ENCODE data around the gene GCKR.

GCKR gene

DNA sequence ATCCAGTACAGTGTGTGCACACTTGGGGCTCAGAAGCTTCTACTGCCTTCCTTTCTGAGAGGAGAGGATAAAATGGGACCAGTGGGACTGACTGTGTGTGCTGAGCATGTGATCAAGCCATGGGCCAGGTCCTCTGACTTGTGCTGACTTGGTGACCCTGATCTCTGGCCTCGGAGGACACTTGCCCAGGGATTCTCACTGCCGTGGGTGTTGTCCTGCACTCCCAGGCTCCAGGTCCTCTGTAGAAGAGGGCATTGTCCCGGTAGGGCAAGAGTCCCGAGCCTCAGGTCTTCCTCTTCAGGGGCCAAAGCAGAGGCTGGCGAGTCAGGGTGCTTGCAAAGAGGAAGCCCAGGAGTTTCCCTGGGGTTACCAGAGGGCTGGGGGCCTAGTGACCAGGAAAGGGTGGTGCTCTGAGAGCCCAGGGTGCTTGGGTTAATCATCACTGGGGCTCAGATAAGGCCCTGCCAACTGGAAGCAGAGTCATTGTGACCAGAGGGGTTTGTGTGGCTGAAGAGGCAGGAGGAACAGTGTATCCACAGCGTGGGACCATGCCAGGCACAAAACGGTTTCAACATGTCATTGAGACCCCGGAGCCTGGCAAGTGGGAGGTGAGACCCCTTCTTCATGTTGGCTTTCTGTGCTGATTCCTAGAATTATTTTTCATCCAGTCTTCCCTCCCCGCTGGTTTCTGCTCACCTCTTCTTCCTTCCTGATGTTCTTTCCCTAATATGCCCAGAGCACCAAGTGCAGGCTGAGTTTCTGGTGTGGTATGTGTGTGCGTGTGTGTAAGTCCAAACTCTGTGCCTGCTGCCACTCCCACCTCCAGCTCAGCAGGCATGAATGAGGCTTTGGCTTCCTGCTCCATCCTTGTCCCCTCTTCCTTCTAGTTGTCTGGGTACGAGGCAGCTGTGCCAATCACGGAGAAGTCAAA lies at the start of gene GCKR:
Gene GCKR, plus strand, starts transcription at position 483 of the 931 bp plus-strand sequence. Its CDS starts 66 bp downstream, at position 549.
- DNase-seq (ENCODE audit: low read depth in 2 of 2): no peak

DNA sequence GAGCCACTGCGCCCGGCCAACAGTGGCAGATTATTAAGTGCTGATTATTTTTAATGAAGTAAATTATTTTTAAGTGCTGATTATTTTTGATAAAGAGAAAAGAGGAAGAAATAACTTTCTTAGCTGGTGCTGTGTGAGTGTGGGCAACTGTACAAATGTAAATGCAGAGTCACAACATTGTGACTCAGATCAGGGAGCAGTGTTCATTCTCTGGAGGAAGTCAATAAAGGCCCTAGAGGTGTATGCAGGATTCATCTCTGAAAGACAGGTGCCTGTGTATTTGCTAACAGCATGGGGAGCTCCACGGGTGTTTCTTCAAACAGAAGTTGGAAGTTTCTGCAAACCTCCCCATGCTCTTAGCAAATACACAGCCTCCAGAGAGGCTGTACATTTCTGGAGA lies 48.3 kb upstream of the GCKR start:
- no peak for DNase-seq (ENCODE audit: low read depth in 2 of 2)

DNA sequence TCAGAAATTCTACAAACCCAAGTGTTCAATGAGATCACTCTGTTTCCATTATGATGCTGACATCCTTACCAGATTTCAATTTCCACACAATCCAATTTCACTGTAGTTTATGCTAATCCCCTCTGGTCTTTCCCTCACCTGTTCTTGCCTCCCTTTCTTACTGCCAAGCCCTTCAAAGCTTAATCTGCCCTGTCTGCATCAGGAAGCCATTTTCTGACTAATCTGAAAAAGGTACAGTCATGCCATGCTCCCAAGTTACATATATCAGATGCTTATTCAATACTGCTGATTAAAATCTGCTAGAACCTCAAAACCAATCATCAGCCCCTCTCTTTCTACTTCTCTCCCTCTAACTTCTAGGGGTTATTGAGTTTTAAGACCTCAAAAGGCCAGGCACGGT lies 45.5 kb upstream of the GCKR start:
- no peak for DNase-seq (ENCODE audit: low read depth in 2 of 2)

GRCh38 chr2:27453968-27454367 lies 42.7 kb upstream of the GCKR start:
- DNase-seq (ENCODE audit: low read depth in 2 of 2): no peak

DNA sequence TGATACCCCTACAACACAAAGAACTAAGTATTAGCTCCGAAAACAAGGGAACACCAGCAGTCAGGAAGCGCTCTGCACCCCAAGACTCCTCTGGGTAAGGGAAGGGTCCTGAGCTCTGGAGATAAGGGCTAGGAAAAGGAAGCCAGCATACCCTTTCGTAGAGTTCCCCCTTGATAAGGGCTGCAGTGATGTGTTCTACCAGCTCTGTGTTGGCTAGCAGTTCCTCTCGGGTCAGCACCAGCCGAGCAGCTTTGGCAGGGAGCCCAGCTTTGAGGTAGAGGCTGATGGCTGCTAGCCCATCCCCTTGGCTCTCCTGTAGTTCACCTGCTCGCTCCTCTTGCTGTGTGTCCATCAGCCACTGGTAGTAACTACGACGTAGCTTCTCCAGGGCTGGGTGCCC lies 35.5 kb upstream of the GCKR start:
- no peak for DNase-seq (ENCODE audit: low read depth in 2 of 2)

DNA sequence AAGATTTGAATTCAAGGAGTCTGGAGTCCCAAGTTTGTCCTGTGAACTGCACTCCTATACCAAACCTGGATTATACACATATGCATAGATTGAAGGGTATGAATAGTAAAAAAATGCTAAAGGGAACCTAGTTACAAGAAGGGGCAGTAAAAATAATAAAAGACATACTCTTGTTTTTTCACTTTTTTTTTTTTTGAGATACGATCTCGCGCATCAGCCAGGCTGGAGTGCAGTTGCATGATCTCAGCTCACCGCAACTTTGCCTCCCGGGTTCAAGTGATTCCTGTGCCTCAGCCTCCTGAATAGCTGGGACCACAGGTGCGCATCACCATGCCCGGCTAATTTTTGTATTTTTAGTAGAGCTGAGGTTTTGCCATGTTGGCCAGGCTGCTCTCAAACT lies 32.2 kb upstream of the GCKR start:
- no peak for DNase-seq (ENCODE audit: low read depth in 2 of 2)

- DNase-seq (ENCODE audit: low read depth in 2 of 2): no peak
Observed at GRCh38 chr2:27471961-27472360, 24.7 kb upstream of the GCKR start.

DNA sequence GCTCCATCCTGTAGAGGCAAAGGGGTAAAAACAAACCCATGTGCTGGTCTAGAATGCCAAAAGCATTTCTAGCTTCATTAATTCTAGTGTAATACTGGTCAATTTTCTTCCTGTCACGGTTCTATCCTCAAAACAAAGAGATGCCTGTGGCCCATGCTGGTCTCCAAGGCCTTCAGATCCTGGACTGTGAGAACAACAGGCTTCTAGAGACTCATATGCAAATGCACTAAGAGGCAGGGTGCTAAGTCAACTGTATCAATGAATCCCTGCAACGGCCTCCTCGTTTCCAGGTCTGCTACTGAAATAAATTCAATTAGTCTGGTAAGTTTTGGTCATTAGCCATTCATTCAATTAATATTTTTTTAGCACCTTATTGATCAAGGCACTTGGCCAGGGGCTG lies 11.1 kb upstream of the GCKR start:
- no peak for DNase-seq (ENCODE audit: low read depth in 2 of 2)

DNA sequence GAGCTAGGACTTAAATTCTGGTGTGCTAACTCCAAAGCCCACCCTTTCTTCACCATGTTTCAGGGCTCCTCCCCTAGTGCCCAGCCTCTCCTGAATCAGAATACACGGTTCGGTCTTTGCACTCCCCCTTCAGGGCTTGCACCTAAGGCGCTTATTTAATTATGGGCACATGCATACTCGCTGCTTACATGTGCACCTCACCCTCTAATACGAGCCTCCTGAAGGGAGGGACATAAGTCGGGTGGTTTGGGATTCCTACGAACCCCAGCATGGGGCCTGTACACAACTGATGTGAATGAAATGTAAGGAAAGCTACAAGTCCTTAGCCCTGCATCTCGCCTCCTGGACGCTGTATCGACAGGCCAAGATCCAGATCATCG lies 7.5 kb upstream of the GCKR start:
- no peak for DNase-seq (ENCODE audit: low read depth in 2 of 2)

DNA sequence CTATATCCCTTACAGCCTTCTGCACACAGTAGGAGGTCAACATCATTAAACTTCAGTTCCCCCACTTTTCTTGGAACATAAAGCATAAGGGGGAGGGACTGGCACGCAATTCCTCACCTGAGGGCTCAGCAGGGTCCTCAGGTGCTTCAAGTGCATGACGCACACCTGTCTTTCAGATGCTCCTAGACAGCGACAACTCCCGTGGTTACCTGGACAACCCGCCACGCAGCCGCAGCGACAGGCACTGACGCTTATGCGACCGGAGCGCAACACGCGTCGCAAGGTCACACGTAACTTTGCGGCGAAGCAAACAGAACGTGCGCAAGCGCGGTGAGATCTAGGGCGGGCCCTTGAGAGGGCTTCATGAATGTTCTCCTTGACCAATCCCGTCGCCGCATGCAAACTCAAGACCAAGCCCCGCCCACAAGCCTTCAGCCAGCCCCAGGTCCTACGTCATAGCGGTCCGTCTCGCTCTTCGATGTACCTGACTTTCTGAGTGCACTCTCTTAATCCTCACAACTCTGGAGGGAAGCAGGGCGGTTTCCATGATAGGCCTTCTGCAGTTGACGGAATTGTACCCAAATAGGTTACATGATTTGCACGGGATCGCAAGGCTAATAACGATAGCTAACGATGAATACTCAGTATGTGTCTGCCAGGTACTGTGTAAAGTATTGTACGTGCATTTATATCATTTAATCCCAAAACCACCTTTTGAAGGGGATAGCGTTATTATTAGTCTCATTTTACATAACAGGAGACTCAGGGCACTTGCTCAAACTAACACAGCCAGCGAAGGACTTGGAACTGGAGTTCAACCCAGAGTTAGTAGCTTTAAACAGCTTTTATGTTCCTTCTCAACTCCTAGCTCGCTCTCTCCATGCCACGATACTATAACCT lies 6.9 kb upstream of the GCKR start, which contains the start of gene IFT172:
Gene IFT172, minus strand, starts transcription at position 246 of the 900 bp plus-strand sequence. Its CDS starts 90 bp downstream, at position 156.
- peak; percentile 96 to 99 for DNase-seq (ENCODE audit: low read depth in 2 of 2)

GRCh38 chr2:27492557-27492956 lies 4.1 kb upstream of the GCKR start:
- no peak for DNase-seq (ENCODE audit: low read depth in 2 of 2)

DNA sequence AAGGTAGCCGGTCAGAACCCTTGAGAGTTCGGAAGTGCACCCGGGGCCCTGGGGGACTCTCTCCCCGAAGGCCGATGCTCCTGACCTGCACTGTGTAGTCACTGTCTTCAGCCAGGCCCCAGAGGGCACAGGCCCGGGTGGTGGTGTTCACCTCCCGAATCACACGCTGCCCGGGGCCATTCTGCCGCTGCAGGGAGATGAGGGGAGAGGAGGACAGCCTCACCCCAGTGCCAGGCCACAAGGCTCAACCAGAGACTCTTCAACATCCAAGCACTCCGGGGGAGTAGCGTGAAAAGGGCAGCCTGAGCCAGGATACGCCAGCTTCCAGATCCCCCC lies 2.7 kb upstream of the GCKR start:
- no peak for DNase-seq (ENCODE audit: low read depth in 2 of 2)

DNA sequence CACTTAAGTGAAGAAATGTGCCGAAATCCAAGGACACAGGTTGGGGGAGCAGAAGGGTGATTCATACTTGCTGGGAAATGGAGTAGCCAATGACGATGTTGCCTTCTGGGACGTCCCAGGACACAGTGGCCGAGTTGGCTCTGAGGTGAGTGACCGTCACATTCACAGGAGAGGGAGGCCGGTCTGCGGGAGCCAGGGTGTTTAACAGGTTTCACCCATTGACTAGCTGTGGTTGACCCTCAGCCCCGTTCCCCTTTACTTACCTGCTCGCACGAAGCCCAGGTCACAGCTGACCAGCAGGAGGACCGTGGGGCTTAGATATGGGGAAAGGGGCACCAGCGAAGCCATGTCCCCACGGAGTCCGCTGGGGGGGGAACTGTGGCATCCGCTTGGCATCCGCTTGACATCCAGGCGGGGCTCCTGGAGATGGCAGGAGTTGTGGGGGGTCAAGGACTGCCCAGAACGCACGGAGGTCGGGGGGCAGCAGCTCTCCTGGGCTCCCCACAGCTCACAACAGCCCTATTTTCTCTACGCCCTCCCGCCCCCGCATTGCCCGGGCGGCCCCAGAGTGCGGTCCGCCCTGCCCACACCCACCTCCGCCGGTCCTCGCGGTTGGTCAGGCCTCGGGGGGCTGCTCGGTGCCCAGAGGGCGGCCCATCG lies 2.2 kb upstream of the GCKR start:
- no peak for DNase-seq (ENCODE audit: low read depth in 2 of 2)

- DNase-seq (ENCODE audit: low read depth in 2 of 2): no peak
Observed at GRCh38 chr2:27494944-27495554, 1.6 kb upstream of the GCKR start, which contains the start of gene FNDC4. FNDC4 (minus strand) TSS chr2:27495200; CDS start chr2:27494679, 521 bp downstream.

GRCh38 chr2:27495840-27496356 lies 741 bp upstream of the GCKR start:
- DNase-seq (ENCODE audit: low read depth in 2 of 2): no peak

DNA sequence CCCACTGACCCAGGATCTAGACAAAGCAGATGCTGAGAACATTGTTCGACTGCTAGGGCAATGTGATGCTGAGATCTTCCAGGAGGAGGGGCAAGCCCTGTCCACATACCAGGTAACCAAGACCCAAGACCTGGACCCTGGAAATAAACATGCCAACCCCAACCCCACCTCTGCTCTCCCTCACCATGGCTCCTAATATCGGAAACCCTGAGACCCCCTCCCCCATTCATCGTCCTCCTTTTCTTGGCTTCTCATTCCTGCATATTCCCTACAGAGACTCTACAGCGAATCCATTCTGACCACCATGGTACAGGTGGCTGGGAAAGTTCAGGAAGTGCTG lies 619 bp downstream of the GCKR start:
- no peak for DNase-seq (ENCODE audit: low read depth in 2 of 2)

DNA sequence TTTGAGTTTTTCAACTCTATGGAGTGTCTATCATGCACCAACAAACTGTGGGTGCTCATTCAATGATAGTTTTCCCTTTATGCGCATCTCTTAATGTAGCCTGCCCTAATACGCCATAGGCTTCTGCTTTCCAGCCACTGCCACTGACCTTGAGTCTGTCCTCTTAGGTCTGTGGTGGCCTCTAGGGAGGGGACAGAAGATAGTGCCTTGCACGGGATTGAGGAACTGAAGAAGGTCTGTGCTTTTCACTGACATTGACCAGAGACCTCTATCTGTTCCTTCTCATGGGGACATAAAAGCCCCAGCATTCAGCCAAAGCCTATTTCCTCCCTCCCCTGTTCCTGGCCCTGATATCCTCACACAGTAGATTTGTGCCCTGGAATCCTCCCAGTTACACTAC lies 2.3 kb downstream of the GCKR start:
- DNase-seq (ENCODE audit: low read depth in 2 of 2): no peak

DNA sequence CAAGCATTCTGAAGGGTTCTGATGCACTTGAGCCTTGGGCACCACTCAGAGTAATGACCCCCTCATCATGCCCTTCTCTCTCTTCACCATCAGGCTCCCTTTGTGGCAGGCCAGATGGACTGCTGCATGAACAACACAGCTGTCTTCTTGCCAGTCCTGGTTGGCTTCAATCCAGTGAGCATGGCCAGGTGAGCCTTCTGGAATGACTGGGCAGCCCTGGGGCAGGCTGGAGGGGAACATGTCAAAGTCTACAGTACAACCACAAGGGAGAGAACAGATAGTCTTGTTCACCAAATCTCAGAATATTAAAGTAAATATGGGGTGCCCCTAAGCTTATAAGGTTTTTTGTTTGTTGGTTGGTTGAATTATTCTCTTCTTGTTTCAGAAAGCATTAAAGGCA lies 4.4 kb downstream of the GCKR start:
- no peak for DNase-seq (ENCODE audit: low read depth in 2 of 2)

- no peak for DNase-seq (ENCODE audit: low read depth in 2 of 2)
Observed at GRCh38 chr2:27502142-27502541, 5.5 kb downstream of the GCKR start.

DNA sequence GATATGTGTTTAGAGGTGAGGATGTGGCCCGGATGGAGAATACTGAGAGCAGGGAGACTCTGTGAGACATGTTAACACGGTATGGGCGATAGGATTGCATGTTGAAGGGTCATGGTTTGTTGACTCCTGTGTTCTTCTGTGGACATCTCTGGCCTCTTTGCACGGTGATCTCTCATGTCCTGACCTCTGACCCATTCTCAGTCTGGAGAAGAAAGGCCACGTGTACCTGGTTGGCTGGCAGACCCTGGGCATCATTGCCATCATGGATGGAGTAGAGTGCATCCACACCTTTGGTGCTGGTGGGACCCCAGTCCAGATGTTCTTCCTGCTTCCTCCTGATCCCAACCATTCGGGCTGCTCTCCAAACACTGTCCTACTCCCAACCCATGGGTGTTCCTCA lies 9.9 kb downstream of the GCKR start:
- DNase-seq (ENCODE audit: low read depth in 2 of 2): no peak

DNA sequence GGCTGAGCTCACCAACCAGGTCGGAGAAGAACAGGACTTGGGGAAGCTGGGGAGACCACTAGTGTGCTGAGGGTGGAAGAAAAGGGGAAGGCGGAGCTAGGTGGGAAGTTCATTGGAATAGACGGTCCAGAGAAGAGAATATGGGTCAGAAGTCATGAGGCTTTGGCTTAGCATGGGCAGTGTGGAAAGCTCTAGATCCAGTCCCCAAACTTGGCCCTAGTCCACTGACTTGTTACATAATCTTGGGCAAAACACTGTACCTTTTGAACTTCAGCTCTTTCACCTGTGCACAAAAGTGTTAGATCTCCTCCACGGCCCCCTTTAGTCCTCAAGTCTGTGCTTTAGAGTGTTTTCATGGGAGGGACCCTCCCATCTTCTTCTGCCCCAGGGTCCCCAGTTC lies 10.7 kb downstream of the GCKR start:
- no peak for DNase-seq (ENCODE audit: low read depth in 2 of 2)

DNA sequence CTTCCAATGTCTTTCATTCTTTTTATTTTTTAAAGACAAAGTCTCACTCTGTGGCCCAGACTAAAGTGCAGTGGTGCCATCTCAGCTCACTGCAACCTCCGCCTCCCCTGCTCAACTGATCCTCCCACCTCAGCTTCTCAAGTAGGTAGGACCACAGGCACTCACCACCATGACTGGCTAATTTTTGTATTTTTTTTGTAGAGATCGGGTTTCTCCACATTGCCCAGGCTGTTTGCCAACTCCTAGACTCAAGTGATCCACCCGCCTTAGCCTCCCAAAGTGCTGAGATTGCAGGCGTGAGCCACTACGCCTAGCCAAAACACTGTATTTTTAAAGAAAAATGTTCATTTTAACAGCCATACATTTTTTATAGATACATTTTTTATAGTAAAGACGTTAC lies 12.7 kb downstream of the GCKR start:
- DNase-seq (ENCODE audit: low read depth in 2 of 2): no peak

Measured in stimulated activated CD8-positive, alpha-beta memory T cell treated with anti-CD3 and anti-CD28 coated beads, Interleukin-2, amount 100 ng/mL, for 48 hours (primary cell).